Stimulated activated CD8-positive, alpha-beta memory T cell treated with anti-CD3 and anti-CD28 coated beads, Interleukin-12 subunit alpha, Interleukin-12 subunit beta, amount 100 ng/mL, for 1 hour (primary cell): ENCODE results near the gene LBH.

Experiments used
- DNase-seq: peaks from one replicate; pipeline ENCODE4 v3.0.0-alpha.2; 2020; ENCODE audit warnings: low read depth

Gene LBH

DNA sequence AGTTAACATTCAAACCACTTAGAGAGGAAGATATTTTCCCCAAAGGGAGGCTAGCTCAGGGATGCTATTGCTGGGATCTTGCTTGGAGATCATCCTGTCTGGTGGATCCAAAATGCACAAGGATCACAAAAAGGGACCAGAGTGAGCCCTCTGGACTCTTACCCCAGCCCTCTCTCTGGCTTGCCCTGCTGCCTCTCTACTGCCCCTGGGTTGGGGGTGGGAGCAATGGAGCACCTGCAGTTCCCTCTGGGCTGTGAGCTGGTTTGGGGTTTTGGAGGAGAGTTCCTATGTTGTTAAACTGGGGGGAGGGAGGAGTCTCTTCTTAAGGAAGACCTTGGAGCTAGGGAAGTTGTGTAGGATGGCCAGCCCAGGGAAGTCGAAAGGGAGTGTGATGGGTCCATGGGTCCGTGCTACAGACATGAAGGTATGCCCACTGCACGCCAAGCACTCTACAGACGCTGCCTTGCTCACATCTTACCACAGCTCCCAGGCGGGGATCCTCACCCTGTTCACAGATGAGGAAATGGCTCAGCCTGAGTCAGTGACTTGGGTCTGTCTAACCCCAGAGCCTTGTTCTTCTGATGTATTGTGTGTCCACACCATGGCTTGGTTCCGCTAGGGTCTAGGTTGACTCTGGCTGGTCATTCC is 3.8 kb downstream of the LBH start:
- DNase-seq: peak; percentile 34

DNA sequence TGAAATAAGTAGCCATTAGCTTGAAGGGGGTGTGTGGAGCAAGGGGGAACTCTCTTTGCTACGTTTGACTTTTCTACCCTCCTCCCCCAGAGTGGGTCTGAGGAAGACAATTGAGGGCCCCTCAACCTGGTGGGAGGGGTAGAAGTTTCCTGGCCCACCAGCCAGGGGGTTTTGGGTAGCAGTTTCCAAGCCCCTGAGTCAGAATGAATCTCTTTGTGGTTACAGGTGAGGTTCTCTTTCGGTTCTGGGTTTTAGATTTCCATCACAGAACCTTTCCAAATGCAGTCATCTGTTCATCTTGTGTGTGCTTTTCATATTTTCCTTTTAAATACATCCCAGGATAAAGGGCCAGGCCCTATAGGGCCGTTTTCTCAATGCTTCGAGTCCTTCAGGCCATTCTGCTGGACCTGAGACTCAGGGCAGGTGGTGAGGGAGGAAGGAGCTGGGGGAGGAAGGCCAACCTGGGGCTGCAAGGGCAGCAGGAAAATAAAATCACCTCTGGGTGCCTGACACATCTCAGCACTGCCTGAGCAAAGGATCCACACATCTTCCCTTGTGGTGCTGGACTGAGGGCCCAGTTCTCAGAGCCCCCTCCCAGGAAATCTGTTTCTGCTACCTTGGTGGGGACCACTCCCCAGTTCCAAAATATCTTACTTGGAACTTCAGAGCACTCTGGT is 4.7 kb downstream of the LBH start:
- no peak for DNase-seq

GRCh38 chr2:30236591-30237238 is 5.4 kb downstream of the LBH start:
- DNase-seq: no peak

DNA sequence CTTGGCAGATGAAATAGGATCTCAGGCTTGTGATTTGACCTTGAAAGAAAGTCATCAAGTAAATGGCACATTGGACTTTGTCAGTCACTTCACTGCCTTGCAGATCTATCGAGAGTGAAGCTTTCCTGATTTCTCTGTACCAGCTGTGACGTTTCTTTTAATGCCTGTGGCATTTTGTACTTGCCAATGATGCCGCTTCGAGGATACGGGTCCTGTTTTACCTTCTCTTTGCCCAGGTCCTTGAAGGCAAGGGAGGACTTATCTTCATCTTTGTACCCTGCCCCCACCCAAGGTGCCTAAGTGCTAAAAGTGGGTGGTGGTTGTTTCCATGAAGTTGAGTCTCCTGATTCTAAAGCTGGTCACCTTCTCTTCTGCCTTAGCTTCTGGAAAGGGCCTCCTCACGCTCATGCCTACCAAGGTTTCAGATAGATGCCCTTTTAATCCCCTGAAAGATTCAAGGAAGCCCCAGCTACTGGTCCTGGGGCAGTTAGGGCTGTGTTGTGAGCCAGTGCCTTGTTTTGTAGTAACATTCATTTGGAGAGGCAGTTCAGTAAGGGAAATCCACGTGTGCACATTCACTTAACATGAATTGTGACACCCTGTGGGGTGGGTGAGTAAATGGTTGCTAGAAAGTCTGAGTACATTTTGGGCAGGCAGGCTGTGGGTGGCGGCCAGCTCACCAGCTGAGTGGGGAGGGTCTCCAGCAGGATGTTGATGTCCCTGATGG is 6.1 kb downstream of the LBH start:
- no peak for DNase-seq

DNA sequence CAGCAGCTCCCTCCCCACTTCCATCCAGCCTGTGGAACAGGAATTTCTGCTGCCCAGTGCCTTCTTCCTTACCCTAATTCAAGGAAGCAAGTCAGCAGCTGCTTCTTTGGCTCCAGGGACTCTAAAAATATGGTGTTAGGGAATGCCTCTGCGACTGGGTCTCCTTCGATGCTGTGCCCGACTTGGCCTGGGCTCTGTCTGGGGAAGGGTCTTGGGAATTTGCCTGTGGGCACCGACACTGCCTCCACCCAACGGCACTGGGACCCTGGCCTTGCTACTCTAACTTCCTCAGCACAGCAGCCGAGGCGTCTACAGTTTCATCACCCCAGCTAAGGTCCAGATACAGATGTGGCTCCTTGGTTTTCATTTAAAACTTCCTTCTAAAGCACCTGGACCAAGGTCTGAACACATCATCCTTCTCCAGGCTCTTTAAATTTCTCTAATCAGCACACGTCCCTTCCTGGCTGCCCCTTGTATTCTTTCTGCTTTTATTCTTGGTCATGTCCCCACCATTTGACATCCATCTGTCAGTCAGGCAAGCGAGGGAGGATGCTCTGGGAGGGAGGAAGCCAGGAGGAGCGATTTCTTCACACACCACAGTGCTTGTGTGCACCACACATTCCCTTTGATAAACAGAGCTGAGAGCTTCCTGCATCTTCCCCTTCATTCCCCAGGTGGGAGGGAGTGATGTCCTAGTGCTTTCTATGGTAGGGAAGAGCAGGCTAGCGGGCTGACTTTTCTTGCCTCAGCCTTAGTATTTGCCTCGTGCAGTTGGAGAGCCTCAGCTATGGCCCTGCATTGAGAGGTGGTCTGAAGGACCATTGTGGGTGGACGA is 6.8 kb downstream of the LBH start:
- no peak for DNase-seq

- DNase-seq: peak; percentile 38
These were observed 8.1 kb downstream of the LBH start for GRCh38 chr2:30239308-30239985.

GRCh38 chr2:30239986-30240752 is 8.8 kb downstream of the LBH start:
- no peak for DNase-seq

GRCh38 chr2:30243231-30243630 is 11.9 kb downstream of the LBH start:
- no peak for DNase-seq

DNA sequence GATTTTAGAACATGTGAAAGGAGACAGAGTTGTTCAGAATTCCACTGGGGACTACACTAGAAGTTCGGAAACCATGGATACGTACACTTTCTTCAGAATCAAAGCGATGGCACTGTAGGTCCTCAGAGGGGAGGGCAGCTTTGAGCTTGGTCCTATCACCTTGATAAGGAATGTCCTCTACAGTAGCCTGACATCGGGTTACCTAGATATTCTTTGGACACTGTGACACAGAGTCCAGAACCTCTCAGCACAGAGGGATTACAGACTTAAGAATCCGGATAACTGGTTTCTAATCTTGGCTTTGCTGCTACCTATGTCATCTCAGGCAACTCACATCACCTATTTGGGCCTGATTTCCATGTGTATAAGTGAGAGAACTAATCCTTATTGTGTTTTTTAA is 14.0 kb downstream of the LBH start:
- no peak for DNase-seq

DNA sequence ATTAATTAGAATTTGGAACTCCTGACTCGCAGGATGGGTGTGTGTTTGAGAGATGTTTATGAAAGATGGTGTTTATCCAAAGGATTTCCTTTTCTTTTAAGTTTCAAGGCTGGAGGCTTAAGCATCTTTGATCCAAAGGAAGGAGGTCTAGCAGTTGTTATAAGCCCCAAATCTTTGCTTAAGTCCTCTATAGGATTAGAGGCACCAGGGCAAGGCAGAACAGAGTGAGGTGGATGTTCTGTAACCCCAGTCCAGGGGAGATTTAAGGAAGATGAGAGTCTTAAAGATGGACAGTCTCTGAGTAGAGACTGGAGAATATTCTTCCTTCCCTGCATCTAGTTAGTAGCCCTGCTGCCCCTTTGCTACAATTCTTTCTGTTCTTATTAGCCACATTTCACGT is 17.5 kb downstream of the LBH start:
- DNase-seq: no peak

GRCh38 chr2:30249354-30249753 is 18.0 kb downstream of the LBH start:
- no peak for DNase-seq

- no peak for DNase-seq
These were observed 19.1 kb downstream of the LBH start for GRCh38 chr2:30250421-30250820.

GRCh38 chr2:30252723-30253701 is 21.7 kb downstream of the LBH start:
- DNase-seq: peak; percentile 49

- DNase-seq: no peak
These were observed 22.7 kb downstream of the LBH start for GRCh38 chr2:30253873-30254684.

- DNase-seq: no peak
These were observed 23.3 kb downstream of the LBH start for GRCh38 chr2:30254685-30255001.

GRCh38 chr2:30255026-30255425 is 23.7 kb downstream of the LBH start:
- no peak for DNase-seq

DNA sequence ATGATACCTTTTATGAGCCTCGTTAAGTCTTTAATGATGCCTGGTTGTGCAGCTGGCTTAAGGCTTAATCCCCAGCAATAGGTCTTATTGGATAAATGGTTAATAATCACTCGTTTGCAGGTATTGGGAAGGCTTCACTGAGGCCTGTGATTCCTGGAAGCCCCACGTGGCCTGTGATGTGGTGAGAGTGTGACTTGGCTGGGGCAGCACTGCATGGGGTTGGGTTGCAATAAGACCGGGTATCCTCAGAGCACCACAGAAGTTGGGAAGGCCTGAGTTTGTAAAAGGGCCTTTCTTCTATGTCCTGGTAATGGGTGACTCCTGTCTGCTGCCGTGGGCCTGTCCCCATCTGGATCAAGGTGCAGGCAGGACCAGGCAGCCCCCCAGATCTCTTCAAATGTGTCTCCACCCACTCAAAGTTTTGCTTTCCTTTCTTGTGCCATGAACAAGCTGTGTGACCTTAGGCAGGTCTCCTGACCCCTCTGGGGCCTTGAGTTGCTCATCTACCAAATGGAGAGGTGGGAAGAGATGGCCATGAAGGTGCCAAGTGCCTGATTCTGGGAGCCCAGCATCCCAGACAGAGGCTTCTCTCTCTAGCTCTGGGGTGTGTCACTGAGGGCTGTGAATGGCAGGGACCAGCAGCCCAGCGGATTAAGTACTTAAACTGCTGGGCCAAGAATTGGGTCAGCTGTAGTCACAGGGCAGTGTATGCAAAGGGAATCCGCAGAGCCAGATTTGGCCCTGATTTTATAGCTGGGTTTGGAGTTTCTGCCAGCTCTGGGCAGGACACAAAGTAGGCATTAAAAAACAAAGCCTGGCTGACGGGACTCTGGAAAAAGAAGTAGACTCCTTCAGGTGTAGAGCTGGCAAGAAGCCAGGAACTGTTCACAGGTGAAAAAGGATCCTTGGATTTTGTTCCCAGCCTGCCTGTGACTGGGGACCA is 24.4 kb downstream of the LBH start:
- no peak for DNase-seq
